OCI-LY7 (cell line): Measurements from ENCODE around the gene LENG1. TPM values are rescaled to one million over a fixed set of nuclear protein-coding genes. Genes with fewer than 3 reads are reported as not detected.
A peak's percentile ranks its signal among the peaks of the same experiment; 100 is the strongest.

Source experiments
- BruUV-seq: library from RNA; stranded (reverse); fragments of 400-500 nt; replicated peaks from 2 replicates; lab custom pipeline; 2021; lab: Mats Ljungman, UMichigan
- CTCF ChIA-PET: fragments of 300-600 bp; sonication (Branson Sonifier 250); formaldehyde crosslinking; loops from one replicate; lab custom pipeline; 2022; ENCODE audit warnings: antibody characterized with exemption; ENCODE audit not compliant: unreplicated experiment; lab: Charles Lee
- POLR2A ChIA-PET: fragments of 300-600 bp; sonication (Branson Sonifier 250); formaldehyde crosslinking; loops from one replicate; lab custom pipeline; 2022; ENCODE audit warnings: antibody characterized with exemption; lab: Charles Lee
- DNase-seq: peaks from one replicate; pipeline ENCODE4 v3.0.0-alpha.2; 2015; ENCODE audit warnings: low spot score
- H2AFZ ChIP-seq: fragments of 200-600 bp; sonication (generic), shearing (Covaris generic); 2 replicates; pipeline ENCODE4 v1.6.1; 2014; ENCODE audit warnings: mild to moderate bottlenecking, antibody characterized with exemption, low read length, moderate library complexity
- H3K27ac ChIP-seq: fragments of 200-600 bp; sonication (generic); 2 replicates; pipeline ENCODE4 v1.5.1; 2014; ENCODE audit warnings: mixed run types, low read depth, mild to moderate bottlenecking, moderate library complexity, low read length, inconsistent platforms; ENCODE audit not compliant: poor library complexity, severe bottlenecking
- H3K36me3 ChIP-seq: fragments of 200-600 bp; sonication (generic); 2 replicates; pipeline ENCODE4 v1.6.1; 2014; ENCODE audit warnings: mild to moderate bottlenecking, antibody characterized with exemption, low read length, moderate library complexity, mixed read lengths; ENCODE audit not compliant: insufficient read depth
- H3K4me1 ChIP-seq: fragments of 200-600 bp; sonication (generic); 2 replicates; pipeline ENCODE4 v1.5.1; 2014; ENCODE audit warnings: mild to moderate bottlenecking, low read length; ENCODE audit not compliant: insufficient read depth, poor library complexity, severe bottlenecking
- H3K4me2 ChIP-seq: fragments of 200-600 bp; sonication (generic); 2 replicates; pipeline ENCODE4 v1.6.1; 2014; ENCODE audit warnings: mild to moderate bottlenecking, low read length
- H3K4me3 ChIP-seq: fragments of 200-600 bp; sonication (generic); 2 replicates; pipeline ENCODE4 v1.5.1; 2014; ENCODE audit warnings: mild to moderate bottlenecking, low read depth, low read length; ENCODE audit not compliant: poor library complexity, severe bottlenecking
- H3K79me2 ChIP-seq: fragments of 200-600 bp; sonication (generic); 2 replicates; pipeline ENCODE4 v1.6.1; 2016; ENCODE audit warnings: low read depth, mild to moderate bottlenecking, low read length, moderate library complexity, mixed read lengths; ENCODE audit not compliant: insufficient read depth
- H3K9me2 ChIP-seq: fragments of 200-600 bp; sonication (generic); 2 replicates; pipeline ENCODE4 v1.6.1; 2016; ENCODE audit warnings: mild to moderate bottlenecking, low read length, mixed read lengths; ENCODE audit not compliant: insufficient read depth
- H3K9me3 ChIP-seq: fragments of 200-600 bp; sonication (generic); 2 replicates; pipeline ENCODE4 v1.6.1; 2014; ENCODE audit warnings: mild to moderate bottlenecking, mixed run types, low read length, mixed read lengths
- H4K20me1 ChIP-seq: fragments of 200-600 bp; sonication (generic); 2 replicates; pipeline ENCODE4 v1.6.1; 2014; ENCODE audit warnings: mild to moderate bottlenecking, antibody characterized with exemption, low read length, moderate library complexity, mixed read lengths; ENCODE audit not compliant: insufficient read depth
- CTCF ChIP-seq: fragments of 200-600 bp; sonication (generic); conservative IDR thresholded peaks from 2 replicates; pipeline ENCODE4 v1.5.1; 2014; ENCODE audit warnings: mild to moderate bottlenecking, antibody characterized with exemption, low read length, moderate library complexity, mixed read lengths
- EZH2phosphoT487 ChIP-seq: fragments of 200-600 bp; sonication (generic); IDR thresholded peaks from 2 replicates; pipeline ENCODE4 v1.6.1; 2018; ENCODE audit warnings: low read depth, borderline replicate concordance, mild to moderate bottlenecking, mixed run types, antibody characterized with exemption, low read length, moderate library complexity, mixed read lengths
- intact Hi-C: fragments of 100-400 bp; cut with micrococcal nuclease; formaldehyde crosslinking; loops from one replicate; pipeline ENCODE4 v1.10.0; 2022; ENCODE audit not compliant: unreplicated experiment
- total RNA-seq, 2 experiments: library from RNA; depleted of rRNA in 1 of 2; stranded (reverse); fragments of >200 nt in 1 of 2; shearing (Covaris generic) in 1 of 2; gene quantifications; 2 replicates each; pipeline ENCODE4 v1.2.3, GENCODE V29; 2014 to 2022

The LENG1 gene
- total RNA-seq, 2 experiments from 2014 or later = 4.7 to 8.0 TPM

GRCh38 chr19:54136864-54137698, 22.4 kb downstream of the LENG1 start:
- Histone ChIP-seq H3K27ac (peak overlapping the region; percentile 35), H3K4me1 (peaks cover 21% of the 10 kb centered on the region), H3K4me2 (peak overlapping the region; percentile 92), H3K79me2 (peaks cover 34% of the 10 kb centered on the region), H3K36me3 (peaks cover 31% of the 10 kb centered on the region; the same call in 1 of the 2 replicates), H3K9me3 (no peaks in the 10 kb centered on the region), H2AFZ (peak overlapping the region; percentile 79; the same call in 1 of the 2 replicates), H3K4me3 (peak overlapping the region; percentile 96), H4K20me1 (no peaks in the 10 kb centered on the region; the same call in 1 of the 2 replicates), H3K9me2 (no peaks in the 10 kb centered on the region)
- ChIA-PET CTCF (interaction anchor here (0.5 to 1.0 kb wide), 4 partner anchors 22 to 52 kb away, joined by 3 to 6 read pairs (median 4); partner anchors contain the start of genes MBOAT7, PRPF31 and TFPT), POLR2A (interaction anchor here (0.5 to 1.2 kb wide), 6 partner anchors 19 to 52 kb away, joined by 3 to 9 read pairs (median 6); partner anchors contain the start of genes LENG1, MBOAT7, NDUFA3 and PRPF31)
- no peak for TF ChIP-seq CTCF
- no peak for TF ChIP-seq EZH2phosphoT487
- intact Hi-C loops = loop anchor here (1.0 to 2.0 kb wide), 3 partner anchors 22 to 35 kb away; partner anchors contain the start of genes LENG1, NDUFA3, PRPF31 and TFPT
- DNase-seq = peak; percentile 100
- no TSS peak for BruUV-seq

- Histone ChIP-seq H3K4me2 (peak overlapping the region; percentile 92), H3K4me1 (peaks cover 21% of the 10 kb centered on the region), H3K9me3 (no peaks in the 10 kb centered on the region), H4K20me1 (no peaks in the 10 kb centered on the region; the same call in 1 of the 2 replicates), H3K79me2 (peaks cover 34% of the 10 kb centered on the region), H3K4me3 (peak overlapping the region; percentile 71), H3K36me3 (peaks cover 31% of the 10 kb centered on the region), H3K9me2 (no peaks in the 10 kb centered on the region), H2AFZ (peak overlapping the region; percentile 79; the same call in 1 of the 2 replicates), H3K27ac (peak overlapping the region; percentile 35)
- intact Hi-C loops = loop anchor here (2.0 kb wide), 1 partner anchor 23 kb away; the partner anchor contains the start of gene LENG1
- BruUV-seq = no TSS peak
- CTCF ChIA-PET = interaction anchor here (0.6 to 1.0 kb wide), 3 partner anchors 21 to 53 kb away, joined by 3 to 6 read pairs (median 4); partner anchors contain the start of genes MBOAT7, PRPF31 and TFPT
- TF ChIP-seq EZH2phosphoT487 (no peak), CTCF (no peak)
- POLR2A ChIA-PET = interaction anchor here (0.5 to 1.2 kb wide), 5 partner anchors 17 to 53 kb away, joined by 3 to 9 read pairs (median 7); partner anchors contain the start of genes LENG1, MBOAT7, PRPF31 and TFPT
- no peak for DNase-seq
Measured at GRCh38 chr19:54136086-54136863, 23.2 kb downstream of the LENG1 start.
